PC-3 (cell line): ENCODE results near the gene KIF3A. TPM values are rescaled to one million over a fixed set of nuclear protein-coding genes. Genes with fewer than 3 reads are reported as not detected.

Experiments used
- ATAC-seq: fragments of 200-7000 bp; cut with Tn5 transposase; 2 replicates; pipeline ENCODE4 v1.9.1; 2020; ENCODE audit warnings: mild to moderate bottlenecking, moderate library complexity
- BruUV-seq: library from RNA; stranded (reverse); fragments of 400-500 nt; replicated peaks from 2 replicates; lab custom pipeline; 2021; lab: Mats Ljungman, UMichigan
- CTCF ChIA-PET: fragments of 300-600 bp; sonication (Branson Sonifier 250); formaldehyde crosslinking; loops from one replicate; lab custom pipeline; 2022; ENCODE audit warnings: antibody characterized with exemption; lab: Charles Lee
- POLR2A ChIA-PET: fragments of 300-600 bp; sonication (Branson Sonifier 250); formaldehyde crosslinking; loops from one replicate; lab custom pipeline; 2022; ENCODE audit warnings: antibody characterized with exemption; ENCODE audit not compliant: unreplicated experiment; lab: Charles Lee
- DNase-seq: peaks from one replicate; pipeline ENCODE4 v3.0.0-alpha.2; 2015
- H2AFZ ChIP-seq: fragments of 300-600 bp; sonication (generic); 2 replicates; pipeline ENCODE4 v1.6.0; 2016; ENCODE audit warnings: antibody characterized with exemption, low read length
- H3F3A ChIP-seq: fragments of 300-600 bp; sonication (generic); one replicate; pipeline ENCODE4 v1.6.0; 2017; ENCODE audit warnings: antibody characterized with exemption, low read length, control low read depth, mild to moderate bottlenecking; ENCODE audit not compliant: unreplicated experiment
- H3K27ac ChIP-seq: fragments of 300-600 bp; sonication (generic); 2 replicates; pipeline ENCODE4 v1.5.1; 2016; ENCODE audit warnings: mild to moderate bottlenecking, low read length
- H3K27me3 ChIP-seq: fragments of 300-600 bp; sonication (generic); 2 replicates; pipeline ENCODE4 v1.6.1; 2016; ENCODE audit warnings: low read length, mixed read lengths
- H3K36me3 ChIP-seq: fragments of 300-600 bp; sonication (generic); 2 replicates; pipeline ENCODE4 v1.6.1; 2016; ENCODE audit warnings: low read depth, mixed run types, low read length, mixed read lengths
- H3K4me1 ChIP-seq: fragments of 300-600 bp; sonication (generic); 2 replicates; pipeline ENCODE4 v1.5.1; 2016; ENCODE audit warnings: low read length; ENCODE audit not compliant: insufficient read depth
- H3K4me2 ChIP-seq: fragments of 300-600 bp; sonication (generic); 2 replicates; pipeline ENCODE4 v1.6.0; 2016; ENCODE audit warnings: low read length
- H3K4me3 ChIP-seq: fragments of 300-600 bp; sonication (generic); 2 replicates; pipeline ENCODE4 v1.5.1; 2016; ENCODE audit warnings: mild to moderate bottlenecking, low read length, mixed read lengths
- H3K79me2 ChIP-seq: fragments of 300-600 bp; sonication (generic); 2 replicates; pipeline ENCODE4 v1.6.1; 2017; ENCODE audit warnings: low read length, mixed read lengths
- H3K9ac ChIP-seq: fragments of 300-600 bp; sonication (generic); 2 replicates; pipeline ENCODE4 v1.6.0; 2016; ENCODE audit warnings: mild to moderate bottlenecking, low read length
- H3K9me2 ChIP-seq: fragments of 300-600 bp; sonication (generic); replicated peaks from 2 replicates; pipeline ENCODE4 v1.6.1; 2016; ENCODE audit warnings: mixed run types, low read length, mixed read lengths
- H3K9me3 ChIP-seq: fragments of 300-600 bp; sonication (generic); 2 replicates; pipeline ENCODE4 v1.6.1; 2016; ENCODE audit warnings: low read length, mixed read lengths
- H4K20me1 ChIP-seq: fragments of 300-600 bp; sonication (generic); 2 replicates; pipeline ENCODE4 v1.6.1; 2016; ENCODE audit warnings: low read length, mixed read lengths
- CTCF ChIP-seq: fragments of 300-600 bp; sonication (generic); conservative IDR thresholded peaks from 2 replicates; pipeline ENCODE4 v1.5.1; 2017; ENCODE audit warnings: antibody characterized with exemption, low read depth, mild to moderate bottlenecking, low read length
- EZH2 ChIP-seq: fragments of 300-600 bp; sonication (generic); IDR thresholded peaks from one replicate; pipeline ENCODE4 v1.6.1; 2017; ENCODE audit warnings: antibody characterized with exemption, mild to moderate bottlenecking, low read length; ENCODE audit not compliant: unreplicated experiment
- EZH2phosphoT487 ChIP-seq: fragments of 300-600 bp; sonication (generic); IDR thresholded peaks from 2 replicates; pipeline ENCODE4 v1.6.1; 2018; ENCODE audit warnings: mild to moderate bottlenecking, antibody characterized with exemption, low read length, borderline replicate concordance
- intact Hi-C: fragments of 100-400 bp; cut with micrococcal nuclease; formaldehyde crosslinking; loops from 2 replicates; pipeline ENCODE4 v1.9.0; 2023
- total RNA-seq: library from RNA; depleted of rRNA; stranded (reverse); fragments of >200 nt; gene quantifications from 2 replicates; pipeline ENCODE4 v1.2.3, GENCODE V29; 2014

The KIF3A gene
- total RNA-seq, 1 experiment from 2014 or later = 5.7 TPM

- CTCF ChIA-PET = no interaction called here
- Histone ChIP-seq H3K9ac (peak overlapping the region; percentile 51; the same call in 1 of the 2 replicates), H3K27me3 (no peaks in the 10 kb centered on the region), H3K9me3 (no peaks in the 10 kb centered on the region), H3K36me3 (no peaks in the 10 kb centered on the region), H3K4me2 (peak overlapping the region; percentile 98), H3F3A (no peaks in the 10 kb centered on the region), H3K27ac (no peak overlapping the region), H3K79me2 (peaks cover 45% of the 10 kb centered on the region), H2AFZ (no peak overlapping the region), H3K4me1 (peaks cover 14% of the 10 kb centered on the region), H3K9me2 (no peaks in the 10 kb centered on the region), H4K20me1 (no peaks in the 10 kb centered on the region), H3K4me3 (peak overlapping the region; percentile 75)
- ATAC-seq (peak; percentile 13; the same call in 1 of the 2 replicates), DNase-seq (no peak)
- no peak for TF ChIP-seq EZH2
- TF ChIP-seq CTCF = no peak
- TF ChIP-seq EZH2phosphoT487 = no peak
- POLR2A ChIA-PET = no interaction called here
- intact Hi-C loops = loop anchor here (5.0 kb wide), 1 partner anchor 47 kb away; no protein-coding TSS in a partner anchor
- BruUV-seq = TSS peak; percentile 42
Measured at GRCh38 chr5:132775476-132775961, 38.2 kb upstream of the KIF3A start.

- no peak overlapping the region for H3K4me3 ChIP-seq
- ChIA-PET POLR2A (no interaction called here), CTCF (no interaction called here)
- no peak overlapping the region; the same call in 1 of the 2 replicates for H3K4me2 ChIP-seq
- no peak overlapping the region for H2AFZ ChIP-seq
- no peak overlapping the region for H3K27ac ChIP-seq
- H3K9me3 ChIP-seq = no peaks in the 10 kb centered on the region
- H3K27me3 ChIP-seq = no peaks in the 10 kb centered on the region
- no peak overlapping the region for H3K9ac ChIP-seq
- H3K9me2 ChIP-seq = no peaks in the 10 kb centered on the region
- no peaks in the 10 kb centered on the region for H3K36me3 ChIP-seq
- intact Hi-C loops = loop anchor here (5.0 kb wide), 1 partner anchor 47 kb away; no protein-coding TSS in a partner anchor
- H3F3A ChIP-seq = no peaks in the 10 kb centered on the region
- ATAC-seq (no peak), DNase-seq (no peak)
- H3K4me1 ChIP-seq = peaks cover 14% of the 10 kb centered on the region
- TF ChIP-seq CTCF (no peak), EZH2phosphoT487 (no peak), EZH2 (no peak)
- H4K20me1 ChIP-seq = no peaks in the 10 kb centered on the region
- peaks cover 49% of the 10 kb centered on the region for H3K79me2 ChIP-seq
- BruUV-seq = no TSS peak
Measured at GRCh38 chr5:132774896-132775295, 37.5 kb upstream of the KIF3A start.

- intact Hi-C loops = no loop called here
- no peak overlapping the region for H3K4me3 ChIP-seq
- H3K9me2 ChIP-seq = no peaks in the 10 kb centered on the region
- ChIA-PET POLR2A (no interaction called here), CTCF (no interaction called here)
- H3K79me2 ChIP-seq = peaks cover 52% of the 10 kb centered on the region
- no peaks in the 10 kb centered on the region for H3K9me3 ChIP-seq
- no peak overlapping the region for H2AFZ ChIP-seq
- H3F3A ChIP-seq = no peaks in the 10 kb centered on the region
- no peak overlapping the region for H3K27ac ChIP-seq
- ATAC-seq (no peak), DNase-seq (no peak)
- no peaks in the 10 kb centered on the region for H4K20me1 ChIP-seq
- H3K9ac ChIP-seq = no peak overlapping the region
- no peaks in the 10 kb centered on the region for H3K36me3 ChIP-seq
- no peak overlapping the region for H3K4me2 ChIP-seq
- BruUV-seq = no TSS peak
- H3K4me1 ChIP-seq = peaks cover 14% of the 10 kb centered on the region
- TF ChIP-seq EZH2phosphoT487 (no peak), EZH2 (no peak), CTCF (no peak)
- H3K27me3 ChIP-seq = no peaks in the 10 kb centered on the region
Measured at GRCh38 chr5:132774406-132774805, 37.1 kb upstream of the KIF3A start.
